ENCODE data around the gene PKMYT1.

Gene PKMYT1

GRCh38 chr16:2996298-2996697 lies 16.1 kb upstream of the PKMYT1 start:
- DNase-seq (ENCODE audit: low read depth): no peak

- DNase-seq (ENCODE audit: low read depth): no peak
Measured at GRCh38 chr16:2992383-2993081, 12.3 kb upstream of the PKMYT1 start.

GRCh38 chr16:2991566-2992261 lies 11.5 kb upstream of the PKMYT1 start:
- no peak for DNase-seq (ENCODE audit: low read depth)

DNA sequence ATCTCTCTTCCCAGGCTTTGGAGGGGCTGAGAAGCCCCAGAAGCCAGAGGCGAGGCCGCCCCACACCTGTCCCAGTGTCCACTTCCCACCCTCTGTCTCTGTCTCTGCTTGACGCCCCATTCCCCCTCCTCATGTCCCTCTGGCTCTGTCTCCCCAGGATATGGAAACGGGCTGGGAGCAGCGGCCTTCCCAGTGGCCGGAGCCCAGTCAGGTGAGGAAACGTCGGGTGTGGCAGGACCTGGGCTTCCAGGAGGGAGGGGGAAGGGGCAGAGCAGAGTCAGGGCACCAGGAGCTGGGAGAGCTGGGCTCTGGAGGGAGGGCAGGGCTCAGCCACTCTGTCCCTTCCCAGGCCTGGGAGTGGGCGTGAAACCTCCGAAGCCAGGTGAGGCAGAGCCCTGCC lies 10.6 kb upstream of the PKMYT1 start:
- no peak for DNase-seq (ENCODE audit: low read depth)

- DNase-seq (ENCODE audit: low read depth): no peak
Measured at GRCh38 chr16:2988590-2989099, 8.4 kb upstream of the PKMYT1 start.

GRCh38 chr16:2987833-2988232 lies 7.6 kb upstream of the PKMYT1 start:
- DNase-seq (ENCODE audit: low read depth): no peak

- no peak for DNase-seq (ENCODE audit: low read depth)
Measured at GRCh38 chr16:2987286-2987685, 7.0 kb upstream of the PKMYT1 start.

DNA sequence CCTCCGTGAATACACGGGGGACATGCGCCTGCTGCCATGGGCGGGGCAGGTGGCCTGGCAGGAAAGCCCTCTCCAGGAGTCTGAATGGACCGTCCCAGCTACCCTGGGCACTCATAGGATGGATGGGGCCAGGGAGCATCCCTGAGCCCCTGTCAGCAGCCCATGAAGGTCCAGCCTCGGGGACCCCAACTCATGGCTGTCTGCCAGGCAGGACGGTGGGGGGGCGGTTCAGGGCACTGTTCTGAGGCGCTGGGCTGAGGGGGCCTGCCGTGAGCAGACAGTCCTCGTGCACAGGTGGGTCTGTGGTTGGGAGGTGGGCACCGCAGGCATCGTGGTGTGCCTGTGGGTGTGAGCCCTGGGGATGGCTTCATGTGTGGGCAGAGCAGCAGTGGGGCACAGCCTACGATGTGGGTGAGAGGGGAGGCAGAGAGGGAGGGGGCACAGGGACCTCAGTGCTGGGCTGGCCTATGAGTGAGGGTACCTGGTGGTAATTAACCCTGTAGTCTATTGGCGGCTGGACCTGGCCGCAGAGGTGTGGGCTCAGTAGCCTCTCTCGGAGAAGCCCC lies 6.5 kb upstream of the PKMYT1 start:
- no peak for DNase-seq (ENCODE audit: low read depth)

- no peak for DNase-seq (ENCODE audit: low read depth)
Measured at GRCh38 chr16:2985893-2986355, 5.7 kb upstream of the PKMYT1 start.

- no peak for DNase-seq (ENCODE audit: low read depth)
Measured at GRCh38 chr16:2985462-2985861, 5.2 kb upstream of the PKMYT1 start.

DNA sequence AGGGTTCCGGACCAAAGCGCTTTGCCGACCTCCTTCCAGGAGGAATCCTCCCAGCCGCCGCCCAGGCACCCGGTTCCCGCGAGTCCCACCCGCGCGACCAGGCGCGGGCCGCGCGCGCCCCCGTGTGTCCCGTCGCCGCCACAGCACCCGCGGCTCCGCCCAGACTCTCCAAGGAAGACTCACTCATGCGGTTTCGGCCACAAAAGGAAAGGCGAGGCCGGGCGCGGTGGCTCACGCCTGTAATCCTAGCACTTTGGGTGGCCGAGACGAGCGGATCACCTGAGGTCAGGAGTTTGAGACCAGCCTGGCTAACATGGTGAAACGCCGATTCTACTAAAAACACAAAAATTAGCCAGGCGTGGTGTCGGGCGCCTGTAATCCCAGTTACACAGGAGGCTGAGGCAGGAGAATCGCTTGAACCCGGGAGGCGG lies 3.5 kb upstream of the PKMYT1 start:
- DNase-seq (ENCODE audit: low read depth): peak; percentile 59

DNA sequence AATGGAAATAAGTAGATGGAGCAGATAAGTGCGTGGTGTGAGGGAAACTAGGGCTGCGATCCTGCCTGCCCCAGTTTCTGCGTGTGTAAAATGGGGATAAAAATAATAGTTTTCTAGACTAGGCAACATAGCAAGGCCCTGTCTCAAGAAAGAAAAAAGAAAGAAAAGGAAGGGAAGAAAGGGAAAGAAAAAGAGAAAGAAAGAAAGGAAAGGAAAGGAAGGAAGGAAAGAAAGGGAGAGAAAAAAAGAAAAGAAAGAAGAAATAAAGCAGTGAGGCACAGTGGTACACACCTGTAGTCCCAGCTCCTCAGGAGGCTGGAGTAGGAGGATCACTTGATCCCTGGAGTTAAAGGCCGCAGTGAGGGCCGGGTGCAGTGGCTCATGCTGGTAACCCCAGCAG lies 2.2 kb upstream of the PKMYT1 start:
- DNase-seq (ENCODE audit: low read depth): no peak

DNA sequence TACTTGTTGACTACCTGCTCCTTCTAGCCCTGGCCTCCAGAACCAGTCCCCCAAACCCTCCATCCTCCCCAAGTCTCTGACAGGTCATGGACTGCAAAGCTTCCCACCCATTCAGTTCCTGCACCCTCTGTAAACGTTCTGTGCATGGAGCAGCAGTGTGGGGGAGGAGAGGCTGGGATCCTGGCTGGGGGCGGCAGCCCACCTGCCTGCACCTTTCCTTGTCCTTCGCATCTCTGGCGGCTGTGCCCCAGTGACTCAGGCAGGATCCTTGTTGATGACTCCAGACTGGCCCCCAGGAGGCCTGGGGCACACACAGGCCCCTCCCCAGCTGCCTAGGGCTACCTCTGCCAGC lies 1.6 kb upstream of the PKMYT1 start:
- no peak for DNase-seq (ENCODE audit: low read depth)

- DNase-seq (ENCODE audit: low read depth): no peak
Measured at GRCh38 chr16:2981177-2981898, 1.1 kb upstream of the PKMYT1 start.

DNA sequence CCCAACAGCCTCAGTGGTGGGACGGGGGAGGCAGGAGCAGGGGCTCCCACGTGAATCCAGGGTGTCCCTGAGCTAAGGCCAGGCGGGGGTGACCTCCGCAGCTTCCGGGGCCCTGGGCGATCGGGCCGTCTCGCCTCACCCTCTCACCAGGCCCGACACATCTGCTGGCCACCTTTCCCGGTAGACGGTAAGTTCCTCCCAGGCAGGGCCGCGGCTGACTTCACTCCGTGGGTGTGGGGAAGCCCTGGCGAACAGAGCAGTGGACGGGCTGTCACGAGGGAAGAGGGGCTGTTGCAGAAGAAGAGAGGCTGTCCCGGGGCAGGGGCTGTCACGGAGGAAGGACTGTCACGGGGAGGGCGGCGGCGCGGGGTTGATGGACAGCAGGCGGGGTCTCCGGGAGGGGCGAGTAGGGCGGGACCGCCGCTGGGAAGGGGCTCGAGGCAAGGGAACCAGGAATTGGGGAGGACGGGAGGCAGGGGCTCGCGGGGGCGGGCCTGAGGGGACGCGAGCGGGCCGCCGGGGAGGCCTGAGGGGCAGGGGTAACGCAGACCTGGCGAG lies 498 bp downstream of the PKMYT1 start:
- DNase-seq (ENCODE audit: low read depth): no peak

GRCh38 chr16:2977440-2977839 lies 2.8 kb downstream of the PKMYT1 start:
- no peak for DNase-seq (ENCODE audit: low read depth)

DNA sequence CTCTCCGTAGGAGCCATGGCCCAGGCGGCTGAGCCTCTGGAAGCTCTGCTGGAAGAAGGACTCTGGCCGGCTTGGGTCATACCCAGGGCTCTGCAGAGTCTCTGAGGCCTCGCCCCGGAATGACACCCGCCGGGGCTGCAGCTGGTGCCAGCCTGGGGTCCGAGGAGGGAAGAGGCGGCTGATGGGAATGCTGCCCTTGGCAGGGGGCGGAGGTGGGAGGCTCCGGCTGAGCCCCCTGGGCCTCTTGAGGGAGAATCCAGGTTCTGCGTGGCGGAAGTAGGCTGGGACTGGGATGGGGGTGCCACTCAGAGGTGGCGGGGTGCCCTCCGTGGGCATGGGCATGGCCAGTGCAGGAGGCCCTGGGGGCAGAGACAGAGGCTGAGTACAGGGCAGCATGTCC lies 3.6 kb downstream of the PKMYT1 start:
- DNase-seq (ENCODE audit: low read depth): no peak

GRCh38 chr16:2976201-2976600 lies 4.0 kb downstream of the PKMYT1 start:
- DNase-seq (ENCODE audit: low read depth): no peak

DNA sequence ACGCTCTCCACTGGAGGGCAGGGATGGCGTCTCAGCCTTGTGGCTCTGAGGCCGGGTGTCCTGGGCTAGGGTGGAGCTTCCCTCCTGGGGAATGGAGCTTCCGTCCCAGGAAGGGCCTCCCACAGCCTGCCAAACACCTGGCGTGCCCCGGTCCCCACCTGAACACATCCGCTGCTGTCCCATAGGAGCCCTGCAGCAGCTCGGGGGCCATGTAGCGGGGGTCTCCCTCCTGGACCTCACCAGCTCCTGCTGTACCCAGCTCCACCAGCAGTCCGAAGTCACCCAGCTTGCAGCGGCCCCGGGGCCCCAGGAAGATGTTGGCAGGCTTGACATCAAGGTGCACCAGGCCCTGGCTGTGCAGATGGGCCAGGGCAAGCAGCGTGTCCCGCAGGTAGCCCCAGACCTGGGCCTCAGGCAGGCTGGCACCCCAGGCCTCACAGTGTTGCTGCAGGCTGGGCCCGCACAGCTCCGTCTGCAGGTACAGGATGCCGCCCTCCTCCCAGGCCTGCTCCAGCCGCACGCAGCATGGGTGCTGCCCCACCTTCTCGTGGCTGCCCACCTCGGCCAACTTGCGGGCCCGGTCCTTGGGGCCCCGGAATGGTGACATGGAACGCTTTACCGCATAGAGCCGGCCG lies 5.0 kb downstream of the PKMYT1 start:
- DNase-seq (ENCODE audit: low read depth): no peak

DNA sequence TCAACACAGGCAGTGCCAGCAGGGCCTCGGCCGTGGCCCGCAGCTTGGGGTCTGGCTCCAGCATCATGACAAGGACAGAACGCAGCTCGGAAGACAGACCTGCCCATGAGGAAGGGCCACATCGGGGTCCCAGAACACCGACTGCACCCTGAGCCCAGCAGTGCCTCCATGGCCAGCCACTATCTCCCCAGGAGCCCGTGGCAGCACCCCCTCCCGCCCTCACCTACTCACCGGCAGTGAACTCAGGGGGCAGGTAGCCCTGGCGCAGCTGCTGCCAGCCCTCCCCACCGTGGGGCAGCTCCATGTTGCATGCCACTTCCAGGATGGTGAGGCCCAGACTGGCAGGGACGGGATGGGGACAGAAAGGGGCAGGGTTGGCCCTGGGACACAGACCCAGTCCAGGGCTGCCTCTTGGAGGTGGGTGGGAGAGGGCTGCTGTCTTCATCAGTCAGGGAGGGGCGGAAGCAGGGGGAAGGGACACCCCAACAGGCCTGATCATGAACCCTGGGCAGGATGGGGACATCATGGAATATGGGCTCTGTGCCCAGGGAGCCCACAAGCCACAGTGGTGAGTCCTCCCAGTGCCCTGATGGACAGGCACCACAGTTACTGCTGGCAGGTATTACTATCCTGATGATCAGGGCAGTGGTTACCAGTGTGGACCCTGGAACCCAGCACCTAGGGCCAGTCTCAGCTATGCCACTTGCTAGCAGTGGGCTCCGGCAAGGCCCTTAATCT lies 5.8 kb downstream of the PKMYT1 start:
- DNase-seq (ENCODE audit: low read depth): no peak

Data from GM04504 (cell line).